Measurements from ENCODE around the gene VWA1.

The VWA1 gene

GRCh38 chr1:1491601-1492000 is 56.1 kb downstream of the VWA1 start:
- TF ChIP-seq, protein P1, sequence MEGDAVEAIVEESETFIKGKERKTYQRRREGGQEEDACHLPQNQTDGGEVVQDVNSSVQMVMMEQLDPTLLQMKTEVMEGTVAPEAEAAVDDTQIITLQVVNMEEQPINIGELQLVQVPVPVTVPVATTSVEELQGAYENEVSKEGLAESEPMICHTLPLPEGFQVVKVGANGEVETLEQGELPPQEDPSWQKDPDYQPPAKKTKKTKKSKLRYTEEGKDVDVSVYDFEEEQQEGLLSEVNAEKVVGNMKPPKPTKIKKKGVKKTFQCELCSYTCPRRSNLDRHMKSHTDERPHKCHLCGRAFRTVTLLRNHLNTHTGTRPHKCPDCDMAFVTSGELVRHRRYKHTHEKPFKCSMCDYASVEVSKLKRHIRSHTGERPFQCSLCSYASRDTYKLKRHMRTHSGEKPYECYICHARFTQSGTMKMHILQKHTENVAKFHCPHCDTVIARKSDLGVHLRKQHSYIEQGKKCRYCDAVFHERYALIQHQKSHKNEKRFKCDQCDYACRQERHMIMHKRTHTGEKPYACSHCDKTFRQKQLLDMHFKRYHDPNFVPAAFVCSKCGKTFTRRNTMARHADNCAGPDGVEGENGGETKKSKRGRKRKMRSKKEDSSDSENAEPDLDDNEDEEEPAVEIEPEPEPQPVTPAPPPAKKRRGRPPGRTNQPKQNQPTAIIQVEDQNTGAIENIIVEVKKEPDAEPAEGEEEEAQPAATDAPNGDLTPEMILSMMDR (IDR thresholded peaks at IDR 0.05; ENCODE audit: low read depth, low read length): no peak
- no peak overlapping the region for H3K4me3 ChIP-seq (replicated peaks in 1 of 2; ENCODE audit: low read depth in 2 of 2, low read length in 2 of 2)
- no peak for DNase-seq (ENCODE audit: low read depth in 2 of 2)
